HCT116 (cell line): ENCODE results near the gene NOX3. TPM values are rescaled to one million over a fixed set of nuclear protein-coding genes. Genes with fewer than 3 reads are reported as not detected.

ENCODE experiments used
- ATAC-seq: fragments of 200-7000 bp; cut with Tn5 transposase; 2 replicates; pipeline ENCODE4 v1.9.1; 2020; ENCODE audit warnings: mild to moderate bottlenecking, moderate library complexity
- BruUV-seq: library from RNA; stranded (reverse); fragments of 400-500 nt; replicated peaks from 2 replicates; lab custom pipeline; 2021; lab: Mats Ljungman, UMichigan
- CTCF ChIA-PET: fragments of 300-600 bp; sonication (Branson Sonifier 250); formaldehyde crosslinking; loops from one replicate; lab custom pipeline; 2021; ENCODE audit warnings: antibody characterized with exemption; lab: Charles Lee
- POLR2A ChIA-PET: fragments of 300-600, 350-600 bp; sonication (Branson Sonifier 250); formaldehyde crosslinking; loops from one replicate; lab custom pipeline; 2021; ENCODE audit warnings: antibody characterized with exemption; lab: Charles Lee
- RAD21 ChIA-PET, 2 experiments: fragments of 300-600 bp; sonication (Branson Sonifier 250); formaldehyde crosslinking; loops; one replicate each; lab custom pipeline; 2023; ENCODE audit warnings: low total read pairs in 2 of 2; ENCODE audit not compliant: uncharacterized antibody in 2 of 2, unreplicated experiment in 2 of 2, low non-redundant PET in 1 of 2; lab: Charles Lee
- DNase-seq: peaks from one replicate; pipeline ENCODE4 v3.0.0-alpha.2; 2010; ENCODE audit warnings: low read depth, low spot score
- H2AFZ ChIP-seq: fragments of 200-600 bp; shearing (Covaris generic), sonication (generic); 2 replicates; pipeline ENCODE4 v1.6.1; 2017; ENCODE audit warnings: low read depth, mixed run types, mixed read lengths, antibody characterized with exemption, low read length; ENCODE audit not compliant: poor library complexity, severe bottlenecking
- H3K27ac ChIP-seq: 2 replicates; pipeline ENCODE4 v1.5.1; 2012; ENCODE audit warnings: low read depth, low read length
- H3K27me3 ChIP-seq: fragments of 200-600 bp; sonication (generic); 2 replicates; pipeline ENCODE4 v1.6.1; 2016; ENCODE audit warnings: mixed run types, low read length, mixed read lengths; ENCODE audit not compliant: insufficient read depth
- H3K36me3 ChIP-seq, 2 experiments: fragments of 200-500 bp in 1 of 2; fragments of 200-600 bp in 1 of 2; sonication (Bioruptor generic) in 1 of 2; sonication (generic) in 1 of 2; 2 replicates each; pipeline versions ENCODE4 v1.5.1 to v1.6.1; 2014 to 2016; ENCODE audit warnings: low read length in 2 of 2, inconsistent platforms in 1 of 2, mixed read lengths in 1 of 2, mixed run types in 1 of 2; ENCODE audit not compliant: insufficient read depth in 2 of 2, control insufficient read depth in 1 of 2
- H3K4me1 ChIP-seq, 2 experiments: fragments of 200-600 bp in 1 of 2; sonication (generic) in 1 of 2; 2 replicates each; pipeline versions ENCODE4 v1.5.1 to v1.6.1; 2012 to 2017; ENCODE audit warnings: low read length in 2 of 2, inconsistent platforms in 1 of 2, mild to moderate bottlenecking in 1 of 2, mixed read lengths in 1 of 2, mixed run types in 1 of 2, moderate library complexity in 1 of 2; ENCODE audit not compliant: insufficient read depth in 2 of 2, control insufficient read depth in 1 of 2
- H3K4me2 ChIP-seq: fragments of 200-600 bp; sonication (generic); 2 replicates; pipeline ENCODE4 v1.6.1; 2017; ENCODE audit warnings: mixed run types, low read length, mixed read lengths
- H3K4me3 ChIP-seq, 2 experiments: fragments of 200-600 bp in 1 of 2; sonication (generic) in 1 of 2; replicated peaks in 1 of 2; 2 replicates each; pipeline ENCODE4 v1.5.1; 2011 to 2016; ENCODE audit warnings: low read length in 2 of 2, control low read depth in 1 of 2, low read depth in 1 of 2, mild to moderate bottlenecking in 1 of 2, mixed read lengths in 1 of 2, mixed run types in 1 of 2
- H3K79me2 ChIP-seq: fragments of 200-600 bp; sonication (generic); 2 replicates; pipeline ENCODE4 v1.6.1; 2017; ENCODE audit warnings: mild to moderate bottlenecking, mixed run types, low read length, moderate library complexity, mixed read lengths; ENCODE audit not compliant: insufficient read depth
- H3K9ac ChIP-seq: fragments of 200-600 bp; sonication (generic); 2 replicates; pipeline ENCODE4 v1.6.1; 2016; ENCODE audit warnings: low read length, mixed read lengths
- H3K9me2 ChIP-seq: fragments of 200-600 bp; sonication (generic), shearing (Covaris generic); 2 replicates; pipeline ENCODE4 v1.6.1; 2017; ENCODE audit warnings: mixed run types, mild to moderate bottlenecking, moderate library complexity; ENCODE audit not compliant: insufficient read depth
- H3K9me3 ChIP-seq, 2 experiments: fragments of 200-500 bp in 1 of 2; fragments of 200-600 bp in 1 of 2; sonication (Bioruptor generic) in 1 of 2; sonication (generic) in 1 of 2; 2 replicates each; pipeline ENCODE4 v1.6.1; 2014 to 2017; ENCODE audit warnings: low read length in 2 of 2, mixed read lengths in 2 of 2, inconsistent platforms in 1 of 2, low read depth in 1 of 2, mild to moderate bottlenecking in 1 of 2, mixed run types in 1 of 2, moderate library complexity in 1 of 2; ENCODE audit not compliant: control insufficient read depth in 1 of 2, insufficient read depth in 1 of 2
- H4K20me1 ChIP-seq: fragments of 200-600 bp; sonication (generic), shearing (Covaris generic); 2 replicates; pipeline ENCODE4 v1.6.1; 2017; ENCODE audit warnings: mixed run types, mild to moderate bottlenecking, moderate library complexity; ENCODE audit not compliant: insufficient read depth
- EGR1 ChIP-seq: IDR thresholded peaks from 2 replicates; pipeline ENCODE4 v1.6.1; 2012; ENCODE audit warnings: low read depth
- ELF1 ChIP-seq: IDR thresholded peaks from 2 replicates; pipeline ENCODE4 v1.6.1; 2012; ENCODE audit warnings: low read depth, borderline replicate concordance
- EZH2phosphoT487 ChIP-seq: fragments of 200-600 bp; IDR thresholded peaks from 2 replicates; pipeline ENCODE4 v1.6.1; 2018; ENCODE audit warnings: antibody characterized with exemption, borderline replicate concordance
- FOSL1 ChIP-seq: IDR thresholded peaks from 2 replicates; pipeline ENCODE4 v1.6.1; 2012; ENCODE audit warnings: low read depth
- JUND ChIP-seq: IDR thresholded peaks from 2 replicates; pipeline ENCODE4 v1.6.1; 2012
- POLR2A ChIP-seq: IDR thresholded peaks from 2 replicates; pipeline ENCODE4 v1.7.0; 2011; ENCODE audit warnings: borderline replicate concordance; ENCODE audit not compliant: insufficient read depth, insufficient read length; ENCODE audit errors: extremely low read depth
- SP1 ChIP-seq: IDR thresholded peaks from 2 replicates; pipeline ENCODE4 v1.6.1; 2012; ENCODE audit warnings: low read depth
- SRF ChIP-seq: IDR thresholded peaks from 2 replicates; pipeline ENCODE4 v1.6.1; 2012; ENCODE audit warnings: low read depth
- ZFX ChIP-seq: fragments of 450-650 bp; IDR thresholded peaks from 2 replicates; pipeline ENCODE4 v1.6.1; 2017
- intact Hi-C: fragments of 100-400 bp; cut with micrococcal nuclease; formaldehyde crosslinking; loops from 2 replicates; pipeline ENCODE4 v1.10.0; 2022
- total RNA-seq: library from RNA; stranded (reverse); gene quantifications from one replicate; pipeline ENCODE4 v1.2.1, GENCODE V29; 2021; ENCODE audit not compliant: unreplicated experiment
- TF ChIP-seq, protein P1 (sequence below): IDR thresholded peaks from 2 replicates; pipeline ENCODE4 v1.6.1; 2012; ENCODE audit warnings: low read depth
- TF ChIP-seq, protein P2 (sequence below), 3 experiments: fragments of 200-600 bp in 1 of 3; sonication (generic) in 1 of 3; IDR thresholded peaks in 2 of 3; conservative IDR thresholded peaks in 1 of 3; 2 replicates each; pipeline ENCODE4 v1.5.1; 2012 to 2017; ENCODE audit warnings: low read depth in 2 of 3, low read length in 2 of 3, antibody characterized with exemption in 1 of 3, borderline replicate concordance in 1 of 3, control low read depth in 1 of 3, mild to moderate bottlenecking in 1 of 3, mixed read lengths in 1 of 3, mixed run types in 1 of 3, moderate library complexity in 1 of 3; ENCODE audit not compliant: insufficient read depth in 1 of 3
- TF ChIP-seq, protein P3 (sequence below): IDR thresholded peaks from 2 replicates; pipeline ENCODE4 v1.6.1; 2012
- TF ChIP-seq, protein P4 (sequence below): IDR thresholded peaks from 2 replicates; pipeline ENCODE4 v1.6.1; 2012

The NOX3 gene
- total RNA-seq, 1 experiment from 2014 or later, result not detected

DNA sequence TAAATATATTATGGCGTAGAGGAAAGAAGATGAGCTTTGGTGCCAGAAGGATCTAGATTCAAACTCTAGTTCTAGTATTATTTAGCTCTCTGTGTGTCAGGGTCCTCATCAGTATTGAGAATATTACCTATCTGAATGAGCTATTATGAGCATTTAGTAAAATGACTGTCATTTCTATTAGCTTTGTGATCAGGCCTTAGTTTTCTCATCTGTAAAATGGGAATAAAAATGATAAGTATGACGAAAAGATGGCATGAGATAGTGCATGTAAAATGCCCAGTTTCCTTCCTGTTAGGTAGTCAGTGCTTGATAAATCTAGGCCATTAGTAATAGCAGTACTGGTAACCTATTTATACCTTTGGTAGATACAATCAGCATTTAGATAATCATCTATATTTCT, 35.1 kb downstream of the NOX3 start:
- Histone ChIP-seq H4K20me1 (no peaks in the 10 kb centered on the region), H3K79me2 (no peaks in the 10 kb centered on the region), H3K4me1 (no peaks in the 10 kb centered on the region), H3K27me3 (no peaks in the 10 kb centered on the region), H3K4me3 (no peak overlapping the region), H3K36me3 (no peaks in the 10 kb centered on the region), H3K9me3 (no peaks in the 10 kb centered on the region), H3K9ac (no peak overlapping the region), H2AFZ (no peak overlapping the region), H3K9me2 (no peaks in the 10 kb centered on the region), H3K27ac (no peak overlapping the region), H3K4me2 (no peak overlapping the region)
- intact Hi-C loops, result no loop called here
- TF ChIP-seq ZFX (no peak), ELF1 (no peak), POLR2A (no peak), EGR1 (no peak), FOSL1 (no peak), SRF (no peak), EZH2phosphoT487 (no peak), SP1 (no peak), JUND (no peak)
- TF ChIP-seq, protein P1, sequence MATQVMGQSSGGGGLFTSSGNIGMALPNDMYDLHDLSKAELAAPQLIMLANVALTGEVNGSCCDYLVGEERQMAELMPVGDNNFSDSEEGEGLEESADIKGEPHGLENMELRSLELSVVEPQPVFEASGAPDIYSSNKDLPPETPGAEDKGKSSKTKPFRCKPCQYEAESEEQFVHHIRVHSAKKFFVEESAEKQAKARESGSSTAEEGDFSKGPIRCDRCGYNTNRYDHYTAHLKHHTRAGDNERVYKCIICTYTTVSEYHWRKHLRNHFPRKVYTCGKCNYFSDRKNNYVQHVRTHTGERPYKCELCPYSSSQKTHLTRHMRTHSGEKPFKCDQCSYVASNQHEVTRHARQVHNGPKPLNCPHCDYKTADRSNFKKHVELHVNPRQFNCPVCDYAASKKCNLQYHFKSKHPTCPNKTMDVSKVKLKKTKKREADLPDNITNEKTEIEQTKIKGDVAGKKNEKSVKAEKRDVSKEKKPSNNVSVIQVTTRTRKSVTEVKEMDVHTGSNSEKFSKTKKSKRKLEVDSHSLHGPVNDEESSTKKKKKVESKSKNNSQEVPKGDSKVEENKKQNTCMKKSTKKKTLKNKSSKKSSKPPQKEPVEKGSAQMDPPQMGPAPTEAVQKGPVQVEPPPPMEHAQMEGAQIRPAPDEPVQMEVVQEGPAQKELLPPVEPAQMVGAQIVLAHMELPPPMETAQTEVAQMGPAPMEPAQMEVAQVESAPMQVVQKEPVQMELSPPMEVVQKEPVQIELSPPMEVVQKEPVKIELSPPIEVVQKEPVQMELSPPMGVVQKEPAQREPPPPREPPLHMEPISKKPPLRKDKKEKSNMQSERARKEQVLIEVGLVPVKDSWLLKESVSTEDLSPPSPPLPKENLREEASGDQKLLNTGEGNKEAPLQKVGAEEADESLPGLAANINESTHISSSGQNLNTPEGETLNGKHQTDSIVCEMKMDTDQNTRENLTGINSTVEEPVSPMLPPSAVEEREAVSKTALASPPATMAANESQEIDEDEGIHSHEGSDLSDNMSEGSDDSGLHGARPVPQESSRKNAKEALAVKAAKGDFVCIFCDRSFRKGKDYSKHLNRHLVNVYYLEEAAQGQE, result no peak
- TF ChIP-seq, protein P2, sequence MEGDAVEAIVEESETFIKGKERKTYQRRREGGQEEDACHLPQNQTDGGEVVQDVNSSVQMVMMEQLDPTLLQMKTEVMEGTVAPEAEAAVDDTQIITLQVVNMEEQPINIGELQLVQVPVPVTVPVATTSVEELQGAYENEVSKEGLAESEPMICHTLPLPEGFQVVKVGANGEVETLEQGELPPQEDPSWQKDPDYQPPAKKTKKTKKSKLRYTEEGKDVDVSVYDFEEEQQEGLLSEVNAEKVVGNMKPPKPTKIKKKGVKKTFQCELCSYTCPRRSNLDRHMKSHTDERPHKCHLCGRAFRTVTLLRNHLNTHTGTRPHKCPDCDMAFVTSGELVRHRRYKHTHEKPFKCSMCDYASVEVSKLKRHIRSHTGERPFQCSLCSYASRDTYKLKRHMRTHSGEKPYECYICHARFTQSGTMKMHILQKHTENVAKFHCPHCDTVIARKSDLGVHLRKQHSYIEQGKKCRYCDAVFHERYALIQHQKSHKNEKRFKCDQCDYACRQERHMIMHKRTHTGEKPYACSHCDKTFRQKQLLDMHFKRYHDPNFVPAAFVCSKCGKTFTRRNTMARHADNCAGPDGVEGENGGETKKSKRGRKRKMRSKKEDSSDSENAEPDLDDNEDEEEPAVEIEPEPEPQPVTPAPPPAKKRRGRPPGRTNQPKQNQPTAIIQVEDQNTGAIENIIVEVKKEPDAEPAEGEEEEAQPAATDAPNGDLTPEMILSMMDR (IDR thresholded peaks at IDR 0.05 in 2 of 3, conservative IDR thresholded peaks at IDR 0.05 in 1 of 3; ENCODE audit: borderline replicate concordance in 1 of 3, insufficient read depth in 1 of 3, low read depth in 2 of 3, low read length in 2 of 3), result no peak
- TF ChIP-seq, protein P3, sequence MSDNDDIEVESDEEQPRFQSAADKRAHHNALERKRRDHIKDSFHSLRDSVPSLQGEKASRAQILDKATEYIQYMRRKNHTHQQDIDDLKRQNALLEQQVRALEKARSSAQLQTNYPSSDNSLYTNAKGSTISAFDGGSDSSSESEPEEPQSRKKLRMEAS, result no peak
- TF ChIP-seq, protein P4, sequence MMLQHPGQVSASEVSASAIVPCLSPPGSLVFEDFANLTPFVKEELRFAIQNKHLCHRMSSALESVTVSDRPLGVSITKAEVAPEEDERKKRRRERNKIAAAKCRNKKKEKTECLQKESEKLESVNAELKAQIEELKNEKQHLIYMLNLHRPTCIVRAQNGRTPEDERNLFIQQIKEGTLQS, result no peak
- DNase-seq, result no peak
- POLR2A ChIA-PET, result no interaction called here
- BruUV-seq, result no TSS peak
- no peak for ATAC-seq
- RAD21 ChIA-PET, result no interaction called here
- CTCF ChIA-PET, result no interaction called here
